ENCODE data around the gene APOLD1. TPM values are rescaled to one million over a fixed set of nuclear protein-coding genes. Genes with fewer than 3 reads are reported as not detected.
"Not testable (repeated sequence)": the region's sequence is repeated elsewhere in the genome, so short reads cannot be mapped to it uniquely, and the experiment has no call there.

The APOLD1 gene
- total RNA-seq, 1 donor from 2014 or later, result 21.3 TPM

DNA sequence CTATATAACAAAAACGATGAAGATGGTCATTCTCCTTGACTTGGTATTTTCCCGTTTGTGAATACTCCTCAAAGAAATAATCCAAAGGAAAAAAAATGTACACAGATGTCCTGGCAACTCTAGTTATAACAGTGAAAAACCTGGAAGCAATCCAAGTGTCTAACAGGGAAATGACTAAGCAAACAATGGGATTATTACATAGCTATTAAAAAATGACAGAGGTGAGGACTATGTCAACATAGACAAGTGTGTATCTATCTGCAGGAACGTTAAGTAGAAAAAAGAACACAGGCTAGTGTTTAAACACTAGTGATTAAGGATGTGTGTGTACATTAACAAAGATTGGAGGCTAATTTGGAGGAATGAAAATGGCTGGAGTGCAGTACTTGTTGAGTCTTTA, 5.9 kb upstream of the APOLD1 start:
- ATAC-seq (peak; percentile 57), DNase-seq (no peak)
- intact Hi-C loops (cut with micrococcal nuclease), result no loop called here

DNA sequence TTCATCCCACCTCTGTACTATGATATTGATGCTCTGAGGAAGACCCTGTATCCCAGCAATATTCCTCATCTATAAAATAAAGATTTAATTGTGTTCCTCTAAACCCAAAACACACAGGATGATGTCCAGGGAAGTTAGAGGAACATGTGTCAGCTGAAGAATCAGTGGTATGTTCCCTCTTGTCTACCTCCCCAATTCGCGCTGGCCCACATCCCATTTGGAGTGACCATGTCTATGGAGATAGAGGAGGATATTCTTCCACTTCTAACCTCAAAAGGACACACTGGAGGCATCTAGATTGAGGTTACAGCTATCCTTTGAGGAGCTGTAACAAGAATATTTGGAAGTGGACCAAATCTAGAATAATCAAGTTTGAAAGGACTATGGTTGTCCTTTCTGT, 1.3 kb upstream of the APOLD1 start:
- DNase-seq (no peak), ATAC-seq (no peak)
- intact Hi-C loops (cut with micrococcal nuclease), result no loop called here

DNA sequence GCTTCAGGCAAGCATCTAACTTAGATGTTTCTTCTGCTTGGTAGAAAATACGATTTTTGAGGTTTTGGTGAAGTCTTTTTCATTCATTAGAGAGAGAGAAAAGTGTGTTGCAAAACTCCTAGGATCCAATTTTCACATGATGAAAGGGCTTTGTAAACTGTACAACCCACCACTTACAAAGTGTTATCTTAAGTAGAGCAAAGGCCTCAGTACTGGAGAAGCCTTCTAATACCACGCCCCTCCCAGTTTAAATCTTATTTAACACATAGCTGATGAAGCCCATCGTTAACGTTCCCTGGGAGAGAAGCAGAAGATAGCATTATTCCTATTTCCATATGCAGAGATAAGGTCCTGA, 869 bp downstream of the APOLD1 start:
- no peak for DNase-seq
- peak; percentile 0 for ATAC-seq
- intact Hi-C loops (cut with micrococcal nuclease), result no loop called here

DNA sequence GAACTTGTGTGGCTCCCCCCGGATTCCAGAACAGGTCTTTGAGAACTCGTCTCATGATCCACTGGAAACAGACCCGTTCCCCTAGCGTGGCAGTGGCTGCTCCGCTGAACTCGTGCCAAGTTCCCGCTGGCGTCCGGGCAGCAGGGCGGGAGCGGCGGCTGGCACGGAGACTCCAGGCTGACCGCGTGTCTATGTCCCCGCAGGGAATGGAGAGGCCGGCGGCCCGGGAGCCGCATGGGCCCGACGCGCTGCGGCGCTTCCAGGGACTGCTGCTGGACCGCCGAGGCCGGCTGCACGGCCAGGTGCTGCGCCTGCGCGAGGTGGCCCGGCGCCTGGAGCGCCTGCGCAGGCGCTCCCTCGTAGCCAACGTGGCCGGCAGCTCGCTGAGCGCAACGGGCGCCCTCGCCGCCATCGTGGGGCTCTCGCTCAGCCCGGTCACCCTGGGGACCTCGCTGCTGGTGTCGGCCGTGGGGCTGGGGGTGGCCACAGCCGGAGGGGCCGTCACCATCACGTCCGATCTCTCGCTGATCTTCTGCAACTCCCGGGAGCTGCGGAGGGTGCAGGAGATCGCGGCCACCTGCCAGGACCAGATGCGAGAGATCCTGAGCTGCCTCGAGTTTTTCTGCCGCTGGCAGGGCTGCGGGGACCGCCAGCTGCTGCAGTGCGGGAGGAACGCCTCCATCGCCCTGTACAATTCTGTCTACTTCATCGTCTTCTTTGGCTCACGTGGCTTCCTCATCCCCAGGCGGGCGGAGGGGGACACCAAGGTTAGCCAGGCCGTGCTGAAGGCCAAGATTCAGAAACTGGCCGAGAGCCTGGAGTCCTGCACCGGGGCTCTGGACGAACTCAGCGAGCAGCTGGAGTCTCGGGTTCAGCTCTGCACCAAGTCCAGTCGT, 1.5 kb downstream of the APOLD1 start:
- ATAC-seq (peak; percentile 92), DNase-seq (peak; percentile 91)
- intact Hi-C loops (cut with micrococcal nuclease), result no loop called here

DNA sequence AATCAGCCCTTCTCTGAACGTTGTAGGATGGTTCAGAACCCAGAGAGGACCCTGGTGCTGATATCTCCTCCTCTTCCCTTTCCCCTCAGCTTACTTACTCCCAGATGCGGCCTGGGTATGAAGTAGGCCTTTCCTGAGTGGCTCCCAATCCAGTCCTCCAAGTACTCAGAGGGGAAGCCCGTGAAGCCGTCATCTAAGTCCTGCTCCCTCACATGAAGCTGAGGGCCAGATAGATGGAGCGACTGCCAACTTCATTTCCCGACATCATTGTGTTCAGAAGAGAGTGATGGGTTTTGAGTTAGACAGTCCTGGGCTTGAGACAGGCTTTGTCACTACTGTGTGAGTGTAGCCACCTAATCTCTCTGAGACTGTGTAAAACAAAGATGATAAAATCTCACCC, 2.7 kb downstream of the APOLD1 start:
- no peak for DNase-seq
- no peak for ATAC-seq
- intact Hi-C loops (cut with micrococcal nuclease), result no loop called here

DNA sequence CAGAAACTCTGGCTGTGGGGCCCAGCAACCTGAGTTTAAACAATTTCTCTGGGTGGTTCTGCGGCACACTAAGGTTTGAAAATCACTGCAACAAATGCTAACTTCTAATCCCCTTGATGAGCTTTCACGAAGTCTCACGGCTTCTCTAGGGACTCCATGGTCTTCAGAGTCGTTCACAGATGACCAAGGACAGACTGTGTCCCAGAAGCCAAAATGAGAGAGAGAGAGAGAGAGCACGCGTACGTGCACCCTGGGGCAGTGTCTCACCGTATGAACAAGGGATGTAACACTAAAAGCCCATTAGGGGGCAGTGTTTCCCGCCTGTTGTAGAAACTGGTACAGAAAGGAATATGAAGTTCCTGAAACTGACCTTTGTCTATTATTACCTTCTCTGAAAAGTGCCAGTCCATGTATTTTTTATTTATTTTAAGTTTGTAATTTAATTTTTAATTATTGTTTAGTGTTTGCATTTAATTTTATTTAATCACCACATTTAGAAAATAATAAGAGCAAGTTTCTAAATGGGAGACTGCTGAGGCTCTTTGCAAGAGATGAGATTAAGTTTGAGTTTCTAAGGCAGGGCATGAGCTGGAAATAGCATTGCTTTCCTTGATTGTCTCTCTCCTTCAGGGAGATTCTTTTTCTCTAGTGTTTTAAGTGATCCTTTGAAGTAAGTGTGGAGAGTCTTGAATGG, 3.4 kb downstream of the APOLD1 start:
- intact Hi-C loops (cut with micrococcal nuclease), result no loop called here
- ATAC-seq, result peak; percentile 39
- peak; percentile 45 for DNase-seq

DNA sequence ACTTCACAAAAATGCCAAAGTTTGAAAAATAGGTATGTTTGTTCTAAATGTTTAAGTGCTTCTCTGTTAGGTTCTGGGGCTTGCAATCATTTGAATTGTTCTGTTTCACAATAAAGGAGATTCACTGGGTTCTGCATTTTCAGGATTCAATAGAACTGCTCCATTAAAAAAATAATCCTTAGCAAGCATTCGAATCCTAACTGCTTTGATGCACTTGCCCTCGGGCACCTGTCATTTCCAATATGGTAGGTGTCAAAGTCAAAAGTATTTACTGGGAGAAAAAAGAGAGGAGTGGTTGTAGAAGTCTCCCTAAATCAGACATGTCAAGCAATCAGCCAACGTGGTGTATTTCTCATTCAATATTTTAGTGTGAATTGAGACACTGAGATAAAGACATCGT, 5.5 kb downstream of the APOLD1 start:
- DNase-seq, result no peak
- intact Hi-C loops (cut with micrococcal nuclease), result no loop called here
- no peak for ATAC-seq

DNA sequence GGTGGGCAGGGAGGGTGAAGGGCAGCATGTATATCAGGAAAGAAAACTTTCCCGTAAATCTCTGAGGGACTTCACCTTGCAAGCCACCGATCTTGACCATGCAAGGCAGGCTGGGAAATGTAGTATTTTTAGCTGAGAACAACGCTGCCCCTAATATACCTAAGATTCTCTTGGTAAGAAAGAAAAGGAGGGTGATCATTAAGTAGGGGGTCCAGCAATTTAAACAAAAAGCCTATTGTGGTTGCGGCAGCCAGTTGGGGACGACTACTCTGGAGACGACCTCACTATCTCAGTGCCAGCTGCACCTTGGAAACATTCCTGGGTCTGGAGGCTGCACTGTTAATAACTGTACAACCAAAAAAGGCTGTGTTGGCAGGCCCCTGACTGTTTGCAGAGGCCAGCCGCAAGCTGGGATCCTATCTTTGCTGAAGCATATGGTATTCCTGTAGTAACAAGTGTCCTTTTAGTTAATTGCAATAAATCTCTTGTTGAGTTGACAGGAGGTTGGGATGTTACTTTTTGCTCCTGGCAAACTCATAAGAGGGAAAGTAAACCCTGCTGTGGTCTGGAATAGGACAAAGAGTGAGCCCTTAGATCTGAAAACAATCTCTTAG, 6.4 kb downstream of the APOLD1 start:
- no peak for ATAC-seq
- intact Hi-C loops (cut with micrococcal nuclease), result no loop called here
- no peak for DNase-seq

DNA sequence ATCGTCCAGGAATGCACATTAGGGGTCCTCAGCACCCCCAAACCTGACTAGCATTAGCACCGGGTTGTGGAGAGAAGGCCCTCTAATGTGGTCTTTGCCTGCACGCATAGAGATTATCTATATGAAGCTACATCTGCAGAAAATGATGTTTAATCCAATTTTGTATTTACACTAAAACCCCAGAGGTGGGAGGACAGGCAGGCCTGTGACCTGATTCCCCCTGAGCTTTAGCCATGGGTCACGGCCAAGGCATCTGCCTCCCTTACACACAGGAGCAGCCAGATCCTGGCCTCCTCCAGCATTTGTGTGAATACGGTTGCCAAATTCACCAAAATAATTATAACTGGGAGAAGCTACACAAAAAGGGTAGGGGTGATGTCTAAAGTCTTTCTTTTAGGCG, 7.0 kb downstream of the APOLD1 start:
- ATAC-seq, result peak; percentile 17
- intact Hi-C loops (cut with micrococcal nuclease), result no loop called here
- DNase-seq, result peak; percentile 46

DNA sequence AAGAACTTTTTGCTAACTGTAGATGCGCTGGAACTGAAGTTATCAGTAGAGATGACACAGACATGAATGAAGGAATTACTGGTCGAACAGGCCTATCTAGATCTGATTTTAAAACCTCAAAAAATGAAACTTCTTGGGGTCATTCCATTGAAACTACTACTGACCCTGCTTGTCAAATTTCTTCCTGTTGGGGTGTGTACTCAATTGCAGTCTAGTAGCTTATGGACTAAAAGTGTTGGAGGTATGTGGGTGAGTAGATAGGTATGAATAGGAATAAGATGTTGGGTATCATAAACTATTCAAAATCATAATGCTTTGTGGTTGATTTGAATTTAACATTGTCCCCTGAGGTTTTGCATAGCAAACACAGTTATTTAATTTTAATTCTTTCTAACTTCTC, 9.2 kb downstream of the APOLD1 start:
- intact Hi-C loops (cut with micrococcal nuclease), result no loop called here
- DNase-seq (no peak), ATAC-seq (no peak)

DNA sequence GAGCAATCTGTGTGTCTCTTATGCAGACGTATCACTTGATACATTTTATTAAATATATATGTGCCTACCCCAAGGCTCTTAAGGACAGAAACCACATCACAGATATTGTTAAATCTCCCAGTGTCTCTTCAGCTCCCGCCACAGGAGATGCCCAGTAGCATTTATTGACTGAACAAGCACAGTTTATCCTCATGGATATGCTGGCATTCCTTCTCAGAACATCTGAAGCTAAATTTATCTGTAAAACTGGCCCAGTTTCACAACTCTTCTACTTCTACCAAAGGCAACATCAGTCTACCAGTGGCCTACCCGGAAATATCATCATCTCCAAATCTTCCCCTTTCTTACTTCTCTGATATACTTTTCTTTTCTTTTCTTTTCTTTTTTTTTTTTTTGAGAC, 10.7 kb downstream of the APOLD1 start:
- DNase-seq (no peak), ATAC-seq (no peak)
- intact Hi-C loops (cut with micrococcal nuclease), result no loop called here

DNA sequence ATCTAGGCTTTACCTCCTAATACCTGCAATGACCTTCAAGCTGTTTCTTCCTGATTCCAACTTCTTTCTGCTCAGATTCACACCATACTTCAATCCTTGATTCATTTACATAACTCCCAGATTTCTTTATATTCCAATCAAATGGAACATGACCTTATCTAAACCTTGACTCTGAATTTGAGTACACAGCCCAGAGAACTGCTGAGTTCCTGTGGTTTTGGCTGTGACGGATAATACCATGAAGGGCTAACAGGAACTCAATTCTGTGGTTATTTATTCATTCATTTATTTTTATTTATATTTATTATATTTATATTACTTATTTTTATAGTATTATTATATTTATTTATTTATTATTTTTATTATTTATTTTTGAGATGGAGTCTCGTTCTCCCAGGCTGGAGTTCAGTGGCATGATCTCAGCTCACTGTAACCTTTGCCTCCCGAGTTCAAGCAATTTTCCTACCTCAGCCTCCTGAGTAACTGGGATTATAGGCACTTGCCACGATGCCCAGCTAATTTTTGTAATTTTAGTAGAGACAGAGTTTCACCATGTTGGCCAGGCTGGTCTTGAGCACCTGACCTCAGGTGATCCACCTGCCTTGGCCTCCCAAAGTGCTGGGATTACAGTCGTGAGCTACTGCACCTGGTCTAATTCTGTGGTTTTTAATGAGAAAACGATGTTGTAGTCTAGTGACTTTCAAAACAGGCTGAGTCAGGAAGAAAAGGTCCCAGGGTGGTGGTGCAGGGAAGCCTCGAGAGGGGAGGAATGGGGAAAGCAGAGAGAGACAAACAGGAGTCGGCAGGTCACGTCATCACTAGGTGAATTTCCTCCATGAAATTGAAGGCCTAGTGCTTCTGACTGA, 11.7 kb downstream of the APOLD1 start:
- ATAC-seq (no peak), DNase-seq (no peak)
- intact Hi-C loops (cut with micrococcal nuclease), result no loop called here

DNA sequence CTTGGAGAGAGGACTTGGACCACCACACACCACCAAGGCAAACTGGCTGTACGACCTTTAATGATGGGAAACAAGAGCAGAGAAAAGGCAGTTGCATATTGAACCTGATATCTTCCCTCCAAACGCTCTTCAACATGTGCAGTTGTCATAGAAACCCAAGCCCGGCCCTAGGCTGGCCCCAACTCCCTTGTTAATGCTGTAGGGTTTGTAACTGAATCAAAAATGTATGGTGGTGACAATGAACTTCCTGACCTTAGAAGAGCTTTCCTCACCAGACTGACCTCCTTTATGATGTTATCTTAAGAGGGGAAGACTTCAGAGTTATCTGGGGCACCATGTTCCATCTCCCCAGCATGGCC, 12.3 kb downstream of the APOLD1 start:
- ATAC-seq, result no peak
- DNase-seq, result no peak
- intact Hi-C loops (cut with micrococcal nuclease), result no loop called here

DNA sequence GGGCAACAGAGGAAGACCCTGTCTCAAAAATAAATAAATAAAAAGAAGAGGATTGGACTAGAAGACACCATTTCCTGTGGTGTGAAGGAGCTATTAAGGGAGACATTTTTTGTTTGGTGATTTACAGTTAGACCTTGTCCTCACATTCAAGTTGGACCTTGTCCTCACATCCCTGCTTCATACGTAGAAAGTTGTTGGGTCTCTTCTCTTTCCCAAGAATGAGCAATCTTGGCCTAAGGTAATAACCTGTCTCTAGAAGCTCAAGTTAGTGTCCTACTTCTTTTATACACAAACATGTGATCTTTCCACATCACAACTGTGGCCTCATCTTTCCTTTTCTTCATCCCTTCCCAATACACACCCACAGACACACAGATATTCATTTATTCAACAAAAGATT, 13.0 kb downstream of the APOLD1 start:
- intact Hi-C loops (cut with micrococcal nuclease), result no loop called here
- DNase-seq (no peak), ATAC-seq (no peak)

DNA sequence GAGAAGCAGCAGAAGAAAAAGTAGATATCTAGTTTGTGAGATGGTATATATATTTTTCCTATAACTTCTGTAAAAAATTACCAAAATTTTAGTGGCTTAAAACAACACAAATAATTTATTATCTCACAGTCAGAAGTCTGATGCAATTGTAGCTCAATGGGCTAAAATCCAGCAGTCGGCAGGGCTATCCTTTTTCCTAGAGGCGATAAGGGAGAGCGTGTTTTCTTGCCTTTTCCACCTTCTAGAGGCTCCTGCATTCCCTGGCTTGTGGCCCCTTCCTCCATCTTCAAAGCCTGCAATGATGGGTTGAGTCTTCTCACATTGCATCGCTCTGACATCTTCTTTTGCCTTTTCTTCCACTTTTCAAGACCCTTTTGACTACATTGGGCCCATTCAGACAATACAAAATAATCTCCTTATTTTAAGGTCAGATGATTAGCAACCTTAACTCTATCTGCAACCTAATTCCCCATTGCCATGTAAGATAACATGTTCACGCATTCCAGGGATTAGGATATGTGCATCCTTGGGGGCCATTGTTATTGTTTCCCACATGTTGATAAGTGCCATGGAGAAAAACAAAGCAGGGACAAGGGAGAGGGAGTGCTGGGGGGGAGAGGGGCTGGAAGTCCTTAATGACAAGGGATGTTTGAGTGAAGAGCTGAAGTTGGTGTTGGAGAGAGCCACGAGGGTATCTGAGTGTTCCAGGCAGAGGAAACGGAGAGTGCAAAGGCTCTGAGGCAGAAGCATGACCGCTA, 13.9 kb downstream of the APOLD1 start:
- intact Hi-C loops (cut with micrococcal nuclease), result no loop called here
- ATAC-seq, result no peak

DNA sequence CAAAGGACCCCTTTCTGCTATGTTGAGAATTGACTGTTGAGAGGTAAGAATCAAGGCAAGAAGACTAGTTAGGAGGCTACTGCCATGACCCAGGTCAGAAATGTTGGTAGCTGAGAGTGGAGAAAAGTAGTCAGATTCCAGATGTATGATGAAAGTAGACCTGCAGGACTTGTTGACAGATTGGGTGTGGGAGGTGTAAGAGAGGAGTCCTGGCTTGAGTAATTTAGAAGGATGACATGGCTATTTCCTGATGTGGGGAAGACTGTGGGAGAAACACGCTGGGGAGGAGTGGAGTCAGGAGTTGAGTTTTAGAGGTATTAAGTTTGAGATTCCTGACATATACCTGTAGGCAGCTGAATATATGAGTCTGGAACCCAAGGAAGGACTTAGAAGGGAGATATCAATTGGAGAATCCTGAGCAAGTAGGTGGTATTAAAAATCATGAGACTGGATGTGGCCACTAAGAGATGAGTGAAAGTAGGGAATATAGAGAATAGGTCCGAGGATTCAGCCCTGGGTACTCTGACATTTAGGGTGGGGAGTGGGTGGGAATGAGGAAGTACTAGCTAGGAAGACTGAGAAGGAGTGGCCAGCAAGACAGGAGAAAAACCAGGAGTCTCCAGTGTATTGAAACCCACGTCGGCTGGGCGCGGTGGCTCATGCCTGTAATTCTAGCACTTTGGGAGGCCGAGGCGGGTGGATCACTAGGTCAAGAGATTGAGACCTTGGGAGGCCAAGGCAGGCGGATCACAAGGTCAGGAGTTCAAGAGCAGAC, 15.1 kb downstream of the APOLD1 start:
- intact Hi-C loops (cut with micrococcal nuclease), result no loop called here
- DNase-seq, result no peak
- no peak for ATAC-seq

More for the DNA sequence above, 13.9 kb downstream of the APOLD1 start:
- no peak for DNase-seq

DNA sequence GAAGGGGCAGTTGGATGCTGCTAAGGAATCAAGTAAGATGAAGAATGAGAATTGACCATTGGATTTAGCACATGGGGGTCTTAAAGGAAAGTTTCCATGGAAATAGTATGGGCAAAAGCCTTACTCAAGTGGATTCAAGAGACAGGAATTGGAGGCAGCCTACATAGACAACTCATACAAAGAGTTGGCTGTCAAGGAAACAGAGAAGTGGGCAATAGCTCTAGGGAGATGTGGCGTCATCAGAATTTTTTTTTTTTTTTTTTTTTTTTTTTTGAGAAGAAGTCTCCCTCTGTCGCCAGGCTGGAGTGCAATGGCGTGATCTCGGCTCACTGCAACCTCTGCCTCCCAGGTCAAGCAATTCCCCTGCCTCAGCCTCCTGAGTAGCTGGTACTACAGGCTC, 16.2 kb downstream of the APOLD1 start:
- intact Hi-C loops (cut with micrococcal nuclease); ATAC-seq; DNase-seq: not testable (repeated sequence)

DNA sequence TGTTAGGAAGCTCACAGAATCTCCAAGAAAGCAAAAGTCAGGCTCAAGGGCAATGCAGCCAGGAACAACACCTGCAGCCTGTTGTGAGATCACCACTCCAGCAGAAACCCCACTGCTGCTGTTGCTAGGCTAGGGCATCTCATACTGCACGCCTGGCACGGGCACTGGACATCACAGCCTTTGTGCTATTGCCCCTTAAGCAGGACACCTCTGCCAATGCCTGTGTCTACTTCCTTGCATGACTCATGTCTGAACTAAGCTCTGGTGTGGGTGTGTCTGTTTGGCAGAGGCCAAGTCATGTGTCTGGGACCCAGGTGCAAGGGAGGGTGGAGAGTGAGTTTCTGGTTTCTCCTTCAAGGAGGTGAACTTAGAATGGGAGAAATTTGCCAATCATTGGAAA, 17.7 kb downstream of the APOLD1 start:
- peak; percentile 76 for ATAC-seq
- intact Hi-C loops (cut with micrococcal nuclease), result no loop called here
- DNase-seq, result no peak
